HEK293 (cell line): ENCODE results near the gene DIP2A.

Source experiments
- HOXC10 ChIP-seq: sonication (generic); formaldehyde crosslinking; IDR thresholded peaks from 2 replicates; pipeline ENCODE4 v1.8.1; 2023; ENCODE audit warnings: mild to moderate bottlenecking, missing genetic modification reagents
- MEIS1 ChIP-seq: sonication (generic); formaldehyde crosslinking; IDR thresholded peaks from 2 replicates; pipeline ENCODE4 v1.8.1; 2022; ENCODE audit warnings: missing genetic modification reagents, mild to moderate bottlenecking, borderline replicate concordance
- TRIM28 ChIP-seq: IDR thresholded peaks from 2 replicates; pipeline ENCODE4 v1.6.1; 2011; ENCODE audit warnings: low read length, control low read depth, borderline replicate concordance
- YY1 ChIP-seq: fragments of 450-650 bp; formaldehyde crosslinking; IDR thresholded peaks from 2 replicates; pipeline ENCODE4 v1.5.1; 2018; ENCODE audit warnings: missing biosample characterization, missing genetic modification characterization
- ZNF133 ChIP-seq: fragments of 450-650 bp; formaldehyde crosslinking; IDR thresholded peaks from 2 replicates; pipeline ENCODE4 v1.5.1; 2016; ENCODE audit warnings: missing biosample characterization, missing genetic modification characterization
- ZNF626 ChIP-seq: fragments of 450-650 bp; sonication (Bioruptor Pico); formaldehyde crosslinking; IDR thresholded peaks from 2 replicates; pipeline ENCODE4 v1.5.1; 2018; ENCODE audit warnings: missing biosample characterization, missing genetic modification characterization, inconsistent platforms
- ZNF660 ChIP-seq: fragments of 450-650 bp; IDR thresholded peaks from 2 replicates; pipeline ENCODE4 v1.5.1; 2018; ENCODE audit warnings: missing biosample characterization, mild to moderate bottlenecking, missing genetic modification characterization
- TF ChIP-seq, protein P1 (sequence below): fragments of 450-650 bp; formaldehyde crosslinking; IDR thresholded peaks from 2 replicates; pipeline ENCODE4 v1.5.1; 2016; ENCODE audit warnings: missing biosample characterization, missing genetic modification characterization
- TF ChIP-seq, protein P2 (sequence below): fragments of 450-650 bp; formaldehyde crosslinking; IDR thresholded peaks from 2 replicates; pipeline ENCODE4 v1.5.1; 2016; ENCODE audit warnings: missing biosample characterization, missing genetic modification characterization

DNA sequence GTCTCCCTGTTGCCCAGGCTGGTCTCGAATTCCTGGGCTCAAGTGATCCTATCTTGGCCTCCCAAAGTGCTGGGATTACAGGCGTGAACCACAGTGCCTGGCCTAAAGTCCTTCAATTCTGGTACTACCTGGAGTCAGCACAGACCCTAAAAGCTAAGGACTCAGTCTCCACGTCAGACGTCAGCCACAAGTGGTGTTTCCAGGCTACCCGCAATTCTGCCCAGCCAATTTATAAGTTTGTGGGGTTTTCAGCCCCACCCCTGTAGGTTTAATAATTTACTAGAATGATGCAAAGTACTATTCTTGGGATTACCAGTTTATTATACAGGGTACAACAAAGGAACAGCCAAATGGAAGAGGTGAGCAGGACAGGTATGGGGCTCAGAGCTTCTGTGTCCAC lies 10.6 kb upstream of the DIP2A start:
- no peak for TF ChIP-seq TRIM28
- no peak for TF ChIP-seq YY1 (tag by site-specific recombination)
- no peak for TF ChIP-seq ZNF626 (tag by site-specific recombination)
- TF ChIP-seq, protein P1, sequence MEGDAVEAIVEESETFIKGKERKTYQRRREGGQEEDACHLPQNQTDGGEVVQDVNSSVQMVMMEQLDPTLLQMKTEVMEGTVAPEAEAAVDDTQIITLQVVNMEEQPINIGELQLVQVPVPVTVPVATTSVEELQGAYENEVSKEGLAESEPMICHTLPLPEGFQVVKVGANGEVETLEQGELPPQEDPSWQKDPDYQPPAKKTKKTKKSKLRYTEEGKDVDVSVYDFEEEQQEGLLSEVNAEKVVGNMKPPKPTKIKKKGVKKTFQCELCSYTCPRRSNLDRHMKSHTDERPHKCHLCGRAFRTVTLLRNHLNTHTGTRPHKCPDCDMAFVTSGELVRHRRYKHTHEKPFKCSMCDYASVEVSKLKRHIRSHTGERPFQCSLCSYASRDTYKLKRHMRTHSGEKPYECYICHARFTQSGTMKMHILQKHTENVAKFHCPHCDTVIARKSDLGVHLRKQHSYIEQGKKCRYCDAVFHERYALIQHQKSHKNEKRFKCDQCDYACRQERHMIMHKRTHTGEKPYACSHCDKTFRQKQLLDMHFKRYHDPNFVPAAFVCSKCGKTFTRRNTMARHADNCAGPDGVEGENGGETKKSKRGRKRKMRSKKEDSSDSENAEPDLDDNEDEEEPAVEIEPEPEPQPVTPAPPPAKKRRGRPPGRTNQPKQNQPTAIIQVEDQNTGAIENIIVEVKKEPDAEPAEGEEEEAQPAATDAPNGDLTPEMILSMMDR (tag by site-specific recombination) = no peak
- no peak for TF ChIP-seq ZNF660 (tag by site-specific recombination)
- no peak for TF ChIP-seq HOXC10
- TF ChIP-seq, protein P2, sequence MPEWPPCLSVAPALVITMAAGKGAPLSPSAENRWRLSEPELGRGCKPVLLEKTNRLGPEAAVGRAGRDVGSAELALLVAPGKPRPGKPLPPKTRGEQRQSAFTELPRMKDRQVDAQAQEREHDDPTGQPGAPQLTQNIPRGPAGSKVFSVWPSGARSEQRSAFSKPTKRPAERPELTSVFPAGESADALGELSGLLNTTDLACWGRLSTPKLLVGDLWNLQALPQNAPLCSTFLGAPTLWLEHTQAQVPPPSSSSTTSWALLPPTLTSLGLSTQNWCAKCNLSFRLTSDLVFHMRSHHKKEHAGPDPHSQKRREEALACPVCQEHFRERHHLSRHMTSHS (tag by site-specific recombination) = no peak
- no peak for TF ChIP-seq ZNF133 (tag by site-specific recombination)
- no peak for TF ChIP-seq MEIS1 (CRISPR knock-in tag)
